ENCODE measurements around the gene SREBF2. TPM values are rescaled to one million over a fixed set of nuclear protein-coding genes. Genes with fewer than 3 reads are reported as not detected.

Gene SREBF2
- total and polyA plus RNA-seq, 2 donors (not counting 1 experiment from before 2014, with no cell fraction given) = 116 to 287 TPM

- Histone ChIP-seq H3K4me1 (ENCODE audit: control insufficient read depth in 2 of 2, insufficient read depth in 2 of 2, low read length in 2 of 2) (no peaks in the 10 kb centered on the region), H3K36me3 (replicated peaks in 1 of 2; ENCODE audit: control extremely low read depth in 1 of 2, control insufficient read depth in 1 of 2, extremely low read depth in 1 of 2, insufficient read depth in 2 of 2, low read length in 1 of 2) (peaks cover 0 to 20% of the 10 kb centered on the region in 2 experiments), H2AFZ (ENCODE audit: insufficient read depth, low read depth, low read length, poor library complexity, severe bottlenecking) (no peak overlapping the region), H3K27me3 (replicated peaks in 1 of 4; ENCODE audit: control extremely low read depth in 1 of 4, control insufficient read depth in 3 of 4, insufficient read depth in 4 of 4, low read length in 3 of 4) (no peaks in the 10 kb centered on the region), H4K20me1 (ENCODE audit: control insufficient read depth, insufficient read depth, low read length, poor library complexity, severe bottlenecking) (no peaks in the 10 kb centered on the region), H3K9me3 (ENCODE audit: control extremely low read depth in 1 of 3, control insufficient read depth in 2 of 3, insufficient read depth in 1 of 3, low read length in 2 of 3) (no peaks in the 10 kb centered on the region), H3K27ac (ENCODE audit: low read length in 2 of 2) (no peak overlapping the region), H3K4me2 (replicated peaks; ENCODE audit: low read depth, low read length, poor library complexity, severe bottlenecking) (no peak overlapping the region), H3K4me3 (ENCODE audit: control extremely low read depth in 1 of 5, extremely low read depth in 1 of 5, insufficient read depth in 1 of 5, low read depth in 2 of 5, low read length in 4 of 5) (no peak overlapping the region), H3K9ac (ENCODE audit: low read length) (no peak overlapping the region), H3K79me2 (ENCODE audit: control insufficient read depth, insufficient read depth, low read length) (peaks cover 14% of the 10 kb centered on the region)
- ChIA-PET POLR2A (no interaction called here), CTCF (interaction anchor here (1.1 to 3.9 kb wide), 3 partner anchors 9 to 125 kb away, joined by 5 to 25 read pairs (median 6); partner anchors contain the start of genes MEI1 and SREBF2)
- Mint-ChIP-seq H3K4me1 (peaks cover 9% of the 10 kb centered on the region), H3K27ac (no peak overlapping the region), H3K4me3 (no peak overlapping the region), H3K27me3 (no peaks in the 10 kb centered on the region), H3K9me3 (ENCODE audit: insufficient read depth) (no peaks in the 10 kb centered on the region)
- DNase-seq = no peak
- WGBS (ENCODE audit: insufficient coverage) = 93% methylated on average over 5 of the region's 6 CpGs
- no peak for TF ChIP-seq EZH2 (IDR thresholded peaks at IDR 0.05; ENCODE audit: borderline replicate concordance, insufficient read depth, low read depth, low read length, poor library complexity, severe bottlenecking)
- TF ChIP-seq, protein P1, sequence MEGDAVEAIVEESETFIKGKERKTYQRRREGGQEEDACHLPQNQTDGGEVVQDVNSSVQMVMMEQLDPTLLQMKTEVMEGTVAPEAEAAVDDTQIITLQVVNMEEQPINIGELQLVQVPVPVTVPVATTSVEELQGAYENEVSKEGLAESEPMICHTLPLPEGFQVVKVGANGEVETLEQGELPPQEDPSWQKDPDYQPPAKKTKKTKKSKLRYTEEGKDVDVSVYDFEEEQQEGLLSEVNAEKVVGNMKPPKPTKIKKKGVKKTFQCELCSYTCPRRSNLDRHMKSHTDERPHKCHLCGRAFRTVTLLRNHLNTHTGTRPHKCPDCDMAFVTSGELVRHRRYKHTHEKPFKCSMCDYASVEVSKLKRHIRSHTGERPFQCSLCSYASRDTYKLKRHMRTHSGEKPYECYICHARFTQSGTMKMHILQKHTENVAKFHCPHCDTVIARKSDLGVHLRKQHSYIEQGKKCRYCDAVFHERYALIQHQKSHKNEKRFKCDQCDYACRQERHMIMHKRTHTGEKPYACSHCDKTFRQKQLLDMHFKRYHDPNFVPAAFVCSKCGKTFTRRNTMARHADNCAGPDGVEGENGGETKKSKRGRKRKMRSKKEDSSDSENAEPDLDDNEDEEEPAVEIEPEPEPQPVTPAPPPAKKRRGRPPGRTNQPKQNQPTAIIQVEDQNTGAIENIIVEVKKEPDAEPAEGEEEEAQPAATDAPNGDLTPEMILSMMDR (IDR thresholded peaks at IDR 0.05) = no peak
- intact Hi-C loops (cut with micrococcal nuclease) = loop anchor here (2.0 kb wide), 1 partner anchor 127 kb away; no protein-coding TSS in a partner anchor
- no peak for ATAC-seq (ENCODE audit: low read depth)
Measured at GRCh38 chr22:41823797-41824196, 9.1 kb upstream of the SREBF2 start.

GRCh38 chr22:41825376-41825775 is 7.5 kb upstream of the SREBF2 start:
- no peak overlapping the region for H3K9ac ChIP-seq (ENCODE audit: low read length)
- DNase-seq = no peak
- H3K36me3 ChIP-seq (replicated peaks in 1 of 2; ENCODE audit: control extremely low read depth in 1 of 2, control insufficient read depth in 1 of 2, extremely low read depth in 1 of 2, insufficient read depth in 2 of 2, low read length in 1 of 2) = peaks cover 0 to 18% of the 10 kb centered on the region in 2 experiments
- no peaks in the 10 kb centered on the region for H3K9me3 ChIP-seq (ENCODE audit: control extremely low read depth in 1 of 3, control insufficient read depth in 2 of 3, insufficient read depth in 1 of 3, low read length in 2 of 3)
- no peak overlapping the region for H3K4me2 ChIP-seq (replicated peaks; ENCODE audit: low read depth, low read length, poor library complexity, severe bottlenecking)
- H3K4me1 Mint-ChIP-seq = peaks cover 16% of the 10 kb centered on the region
- no peaks in the 10 kb centered on the region for H3K9me3 Mint-ChIP-seq (ENCODE audit: insufficient read depth)
- no peaks in the 10 kb centered on the region for H3K27me3 Mint-ChIP-seq
- ChIA-PET POLR2A (no interaction called here), CTCF (interaction anchor here (0.7 to 3.9 kb wide), 6 partner anchors 8 to 133 kb away, joined by 3 to 27 read pairs (median 7); partner anchors contain the start of genes MEI1 and SREBF2)
- ATAC-seq (ENCODE audit: low read depth) = no peak
- no peak overlapping the region for H3K4me3 Mint-ChIP-seq
- no peaks in the 10 kb centered on the region for H3K27me3 ChIP-seq (replicated peaks in 1 of 4; ENCODE audit: control extremely low read depth in 1 of 4, control insufficient read depth in 3 of 4, insufficient read depth in 4 of 4, low read length in 3 of 4)
- intact Hi-C loops (cut with micrococcal nuclease) = no loop called here
- peaks cover 14% of the 10 kb centered on the region for H3K79me2 ChIP-seq (ENCODE audit: control insufficient read depth, insufficient read depth, low read length)
- no peak overlapping the region for H2AFZ ChIP-seq (ENCODE audit: insufficient read depth, low read depth, low read length, poor library complexity, severe bottlenecking)
- peak overlapping the region; percentile 28 for H3K27ac Mint-ChIP-seq
- peaks cover 0 to 5% of the 10 kb centered on the region in 2 donors for H3K4me1 ChIP-seq (ENCODE audit: control insufficient read depth in 2 of 2, insufficient read depth in 2 of 2, low read length in 2 of 2)
- H3K27ac ChIP-seq (ENCODE audit: low read length in 2 of 2) = no peak overlapping the region
- 83% methylated on average over 7 of the region's 7 CpGs for WGBS (ENCODE audit: insufficient coverage)
- no peaks in the 10 kb centered on the region for H4K20me1 ChIP-seq (ENCODE audit: control insufficient read depth, insufficient read depth, low read length, poor library complexity, severe bottlenecking)
- TF ChIP-seq EZH2 (IDR thresholded peaks at IDR 0.05; ENCODE audit: borderline replicate concordance, insufficient read depth, low read depth, low read length, poor library complexity, severe bottlenecking) = no peak
- TF ChIP-seq, protein P1 (IDR thresholded peaks at IDR 0.05) = no peak
- H3K4me3 ChIP-seq (ENCODE audit: control extremely low read depth in 1 of 5, extremely low read depth in 1 of 5, insufficient read depth in 1 of 5, low read depth in 2 of 5, low read length in 4 of 5) = no peak overlapping the region
